Heart left ventricle (tissue), 16 donors: Measurements from ENCODE around the gene NSD1. TPM values are rescaled to one million over a fixed set of nuclear protein-coding genes. Genes with fewer than 3 reads are reported as not detected.

Source experiments
- ATAC-seq, 4 donors: fragments of 200-7000 bp; cut with Tn5 transposase; one replicate each; pipeline ENCODE4 v1.9.1; 2020 to 2022; ENCODE audit warnings: moderate library complexity in 4 of 4, mild to moderate bottlenecking in 3 of 4, moderate number of reproducible peaks in 1 of 4
- DNase-seq, 5 donors: peaks; one replicate each; pipeline ENCODE4 v3.0.0-alpha.2; 2020
- H3K27ac ChIP-seq, 12 donors: fragments of 200-600 bp; sonication (generic) in 4 of 12; one replicate each; pipeline versions ENCODE4 v1.5.0 to v1.8.0; 2016 to 2022; ENCODE audit warnings: mild to moderate bottlenecking in 2 of 12
- H3K27me3 ChIP-seq, 9 donors: fragments of 200-600 bp; sonication (generic) in 2 of 9; one replicate each; pipeline versions ENCODE4 v1.5.1 to v1.8.0; 2016 to 2022; ENCODE audit warnings: mild to moderate bottlenecking in 3 of 9
- H3K36me3 ChIP-seq, 9 donors: fragments of 200-600 bp; sonication (generic) in 2 of 9; one replicate each; pipeline versions ENCODE4 v1.5.0 to v1.8.0; 2018 to 2022; ENCODE audit warnings: mild to moderate bottlenecking in 2 of 9
- H3K4me1 ChIP-seq, 12 donors: fragments of 200-600 bp; sonication (generic) in 4 of 12; one replicate each; pipeline versions ENCODE4 v1.5.0 to v1.8.0; 2016 to 2022; ENCODE audit warnings: mild to moderate bottlenecking in 3 of 12
- H3K4me3 ChIP-seq, 12 donors: fragments of 200-600 bp; sonication (generic) in 4 of 12; one replicate each; pipeline versions ENCODE4 v1.5.0 to v1.8.0; 2017 to 2022; ENCODE audit warnings: mild to moderate bottlenecking in 9 of 12, moderate library complexity in 4 of 12
- H3K9me3 ChIP-seq, 12 donors: fragments of 200-600 bp; sonication (generic) in 4 of 12; one replicate each; pipeline versions ENCODE4 v1.5.0 to v1.8.0; 2016 to 2022; ENCODE audit warnings: mild to moderate bottlenecking in 1 of 12
- CTCF ChIP-seq, 12 donors: fragments of 200-600 bp; sonication (generic) in 4 of 12; IDR thresholded peaks; one replicate each; pipeline versions ENCODE4 v1.5.0 to v1.8.0; 2018 to 2022; ENCODE audit warnings: antibody characterized with exemption in 12 of 12, mild to moderate bottlenecking in 5 of 12
- POLR2A ChIP-seq, 2 donors: fragments of 450-650 bp; IDR thresholded peaks; one replicate each; pipeline ENCODE4 v1.6.1; 2017; ENCODE audit warnings: antibody characterized with exemption in 2 of 2, mild to moderate bottlenecking in 2 of 2, moderate library complexity in 2 of 2
- WGBS, 4 donors: extraction: QIAGEN DNeasy Blood & Tissue Kit in 2 of 4; methylation state at CpG; one replicate each; pipeline versions ENCODE4 v1.1.5 to v1.1.7; 2013 to 2018; 5-methylcytosine and 5-hydroxymethylcytosine counted together
- intact Hi-C, 10 donors: fragments of 100-400 bp; cut with DNase I; formaldehyde crosslinking; loops; one replicate each; pipeline versions ENCODE4 v1.11.1 to v1.14.2; 2022
- polyA plus RNA-seq, 2 donors: library from polyadenylated mRNA; stranded (reverse); fragments of 200-250 nt; gene quantifications; one replicate each; pipeline ENCODE4 v1.2.3, GENCODE V29; 2013
- total RNA-seq, 9 donors: library from RNA; depleted of rRNA in 2 of 9; stranded (reverse); fragments of >200 nt in 2 of 9; fragmentation: NEBNext Ultra II Directional in 3 of 9; extraction: Animal tissue kit (Norgen Biotek cat#: 25700) in 3 of 9; gene quantifications; one replicate each; pipeline versions ENCODE4 v1.1.0 to v1.2.4, GENCODE V29; 2016 to 2023
- donor health status: ischemic (EF 13 %, LVEDD 7.1; RV severe dilation, severe dysfunction).
- donor health status: healthy with polysubstance abuse.
- donor health status: DM: no; HTN: yes; CAD: no.
- donor health status: DM: no; HTN: no; CAD: no.
- donor health status: ischemic (EF 25% LVEDD 6.9; RV normal size, moderate dysfunction).
- donor health status: ischemic (EF 25% LVEDD 5.7; RV mildly dilated, moderate dysfunction).
- donor health status: healthy.
- donor health status: DM: yes; HTN: yes; CAD: no.
- donor health status: ischemic (EF 35%, LVEDD 5.7; RV mildly dilated, moderate dysfunction).
- donor health status: nonischemic (EF 11% LVEDD 7.7; RV severe dilation, severe dysfunction).
- donor health status: DM: yes; HTN: yes; CAD: no.
- donor health status: PGD.
- donor health status: ischemic (EF 29% LVEDD 5.4; RV normal size, mild dysfunction).
- donor health status: nonischemic (EF 23%, LVEDD 6.1; RV moderate dilation, normal function).

Gene NSD1
- total and polyA plus RNA-seq, 11 donors: 10.9 to 64.6 (median 43.9) TPM

- Histone ChIP-seq H3K9me3 (no peaks in the 10 kb centered on the region), H3K4me1 (peaks cover 9 to 53% (median 26%) of the 10 kb centered on the region in 12 donors), H3K27ac (no peak overlapping the region), H3K36me3 (peaks cover 0 to 52% (median 34%) of the 10 kb centered on the region in 9 donors), H3K4me3 (no peak overlapping the region), H3K27me3 (no peaks in the 10 kb centered on the region)
- WGBS, 4 donors: 60 to 66% (median 63%) methylated on average over 3 of the region's 3 CpGs
- TF ChIP-seq CTCF (IDR thresholded peaks at IDR 0.05): no peak
- TF ChIP-seq POLR2A (IDR thresholded peaks at IDR 0.05): no peak
- ATAC-seq (no peak), DNase-seq (no peak)
- intact Hi-C loops: loop anchor here in 1 of 10 donors (2.0 kb wide), 1 partner anchor 37 kb away; no protein-coding TSS in a partner anchor
These were observed 215.7 kb downstream of the NSD1 start for GRCh38 chr5:177349362-177349647.

GRCh38 chr5:177349762-177350161 lies 216.2 kb downstream of the NSD1 start:
- ATAC-seq: no peak
- Histone ChIP-seq H3K36me3 (peaks cover 0 to 48% (median 34%) of the 10 kb centered on the region in 9 donors), H3K4me3 (peak overlapping the region in 5 of 12 donors; percentile 78 to 100 (median 92)), H3K9me3 (no peaks in the 10 kb centered on the region), H3K27me3 (no peaks in the 10 kb centered on the region), H3K27ac (no peak overlapping the region), H3K4me1 (peaks cover 9 to 57% (median 26%) of the 10 kb centered on the region in 12 donors)
- intact Hi-C loops: loop anchor here in 1 of 10 donors (2.0 kb wide), 1 partner anchor 37 kb away; no protein-coding TSS in a partner anchor
- no peak for DNase-seq
- TF ChIP-seq POLR2A (IDR thresholded peaks at IDR 0.05): no peak
- TF ChIP-seq CTCF (IDR thresholded peaks at IDR 0.05): no peak
- 86 to 90% (median 88%) methylated on average over 5 of the region's 5 CpGs for WGBS, 4 donors

Other genes with a start within 250 kb of the NSD1 start
- gene HK3, start 234.4 kb upstream of the NSD1 start, total RNA-seq: 10 to 100 TPM in 2 of 9 donors, 1 to 10 TPM in 6, under 1 TPM in 1; 0.46 to 44.0 (median 2.4) TPM
- gene HK3, start 234.4 kb upstream of the NSD1 start, polyA plus RNA-seq: 1 to 10 TPM; 4.2 to 4.3 TPM
- gene UIMC1, start 127.0 kb upstream of the NSD1 start, total RNA-seq: 10 to 100 TPM; 22.6 to 40.2 (median 36.8) TPM
- 10 to 100 TPM; 14.8 to 27.3 TPM for gene UIMC1, start 127.0 kb upstream of the NSD1 start, polyA plus RNA-seq
- gene ZNF346, start 111.1 kb upstream of the NSD1 start, total RNA-seq: 10 to 100 TPM in 2 of 9 donors, 1 to 10 TPM in 7; 6.5 to 11.9 (median 7.5) TPM
- gene ZNF346, start 111.1 kb upstream of the NSD1 start, polyA plus RNA-seq: 1 to 10 TPM; 4.4 to 8.0 TPM
- gene FGFR4, start 46.9 kb upstream of the NSD1 start, total RNA-seq: 1 to 10 TPM in 3 of 9 donors, under 1 TPM in 5, not detected in 1; 0.35 to 2.6 (median 0.49) TPM
- under 1 TPM; 0.46 to 0.65 TPM for gene FGFR4, start 46.9 kb upstream of the NSD1 start, polyA plus RNA-seq
- 10 to 100 TPM; 11.6 to 27.5 (median 18.9) TPM for gene RAB24, start 169.9 kb downstream of the NSD1 start, total RNA-seq
- gene RAB24, start 169.9 kb downstream of the NSD1 start, polyA plus RNA-seq: 10 to 100 TPM; 23.8 to 28.3 TPM
- 10 to 100 TPM; 30.3 to 80.6 (median 42.4) TPM for gene PRELID1, start 170.0 kb downstream of the NSD1 start, total RNA-seq
- 100 to 1,000 TPM in 1 of 2 donors, 10 to 100 TPM in 1; 33.8 to 160 TPM for gene PRELID1, start 170.0 kb downstream of the NSD1 start, polyA plus RNA-seq
- gene MXD3, start 178.1 kb downstream of the NSD1 start, total RNA-seq: 1 to 10 TPM in 8 of 9 donors, under 1 TPM in 1; 0.52 to 9.1 (median 3.1) TPM
- gene MXD3, start 178.1 kb downstream of the NSD1 start, polyA plus RNA-seq: 1 to 10 TPM; 1.3 to 2.5 TPM
- 100 to 1,000 TPM in 3 of 9 donors, 10 to 100 TPM in 6; 50.2 to 155 (median 63.6) TPM for gene LMAN2, start 217.9 kb downstream of the NSD1 start, total RNA-seq
- gene LMAN2, start 217.9 kb downstream of the NSD1 start, polyA plus RNA-seq: 100 to 1,000 TPM in 1 of 2 donors, 10 to 100 TPM in 1; 43.3 to 313 TPM
- 10 to 100 TPM in 1 of 9 donors, 1 to 10 TPM in 8; 1.3 to 10.7 (median 2.9) TPM for gene RGS14, start 224.2 kb downstream of the NSD1 start, total RNA-seq
- 1 to 10 TPM; 3.7 to 4.9 TPM for gene RGS14, start 224.2 kb downstream of the NSD1 start, polyA plus RNA-seq